ENCODE results near the gene HELZ2.

Gene HELZ2

GRCh38 chr20:63553933-63554290 is 20.1 kb downstream of the HELZ2 start, which contains the start of gene FNDC11:
Gene FNDC11 (plus strand): TSS chr20:63554159. CDS start chr20:63555664, 1,505 bp downstream.
- Histone ChIP-seq H3K27ac (replicated peaks) (no peak within 1 kb of the TSS), H3K4me3 (replicated peaks; ENCODE audit: insufficient read depth, low read length) (no peak within 1 kb of the TSS), H3K27me3 (ENCODE audit: insufficient read depth, poor library complexity, severe bottlenecking) (peaks cover 49% of the 10 kb centered on the region)
- TF ChIP-seq CTCF (IDR thresholded peaks at IDR 0.05; ENCODE audit: insufficient read depth, low read length) (no peak), SPI1 (IDR thresholded peaks at IDR 0.05; ENCODE audit: borderline replicate concordance, low read depth) (no peak), POLR2AphosphoS5 (IDR thresholded peaks at IDR 0.05; ENCODE audit: low read depth) (no peak), GABPA (IDR thresholded peaks at IDR 0.05; ENCODE audit: low read depth) (no peak)
- TF ChIP-seq, protein P1, sequence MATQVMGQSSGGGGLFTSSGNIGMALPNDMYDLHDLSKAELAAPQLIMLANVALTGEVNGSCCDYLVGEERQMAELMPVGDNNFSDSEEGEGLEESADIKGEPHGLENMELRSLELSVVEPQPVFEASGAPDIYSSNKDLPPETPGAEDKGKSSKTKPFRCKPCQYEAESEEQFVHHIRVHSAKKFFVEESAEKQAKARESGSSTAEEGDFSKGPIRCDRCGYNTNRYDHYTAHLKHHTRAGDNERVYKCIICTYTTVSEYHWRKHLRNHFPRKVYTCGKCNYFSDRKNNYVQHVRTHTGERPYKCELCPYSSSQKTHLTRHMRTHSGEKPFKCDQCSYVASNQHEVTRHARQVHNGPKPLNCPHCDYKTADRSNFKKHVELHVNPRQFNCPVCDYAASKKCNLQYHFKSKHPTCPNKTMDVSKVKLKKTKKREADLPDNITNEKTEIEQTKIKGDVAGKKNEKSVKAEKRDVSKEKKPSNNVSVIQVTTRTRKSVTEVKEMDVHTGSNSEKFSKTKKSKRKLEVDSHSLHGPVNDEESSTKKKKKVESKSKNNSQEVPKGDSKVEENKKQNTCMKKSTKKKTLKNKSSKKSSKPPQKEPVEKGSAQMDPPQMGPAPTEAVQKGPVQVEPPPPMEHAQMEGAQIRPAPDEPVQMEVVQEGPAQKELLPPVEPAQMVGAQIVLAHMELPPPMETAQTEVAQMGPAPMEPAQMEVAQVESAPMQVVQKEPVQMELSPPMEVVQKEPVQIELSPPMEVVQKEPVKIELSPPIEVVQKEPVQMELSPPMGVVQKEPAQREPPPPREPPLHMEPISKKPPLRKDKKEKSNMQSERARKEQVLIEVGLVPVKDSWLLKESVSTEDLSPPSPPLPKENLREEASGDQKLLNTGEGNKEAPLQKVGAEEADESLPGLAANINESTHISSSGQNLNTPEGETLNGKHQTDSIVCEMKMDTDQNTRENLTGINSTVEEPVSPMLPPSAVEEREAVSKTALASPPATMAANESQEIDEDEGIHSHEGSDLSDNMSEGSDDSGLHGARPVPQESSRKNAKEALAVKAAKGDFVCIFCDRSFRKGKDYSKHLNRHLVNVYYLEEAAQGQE (IDR thresholded peaks at IDR 0.05; ENCODE audit: insufficient replicate concordance, low read depth) = no peak
- DNase-seq (ENCODE audit: low read depth in 1 of 2, low spot score in 1 of 2) = no peak

GRCh38 chr20:63553251-63553932 is 20.6 kb downstream of the HELZ2 start:
- TF ChIP-seq SPI1 (IDR thresholded peaks at IDR 0.05; ENCODE audit: borderline replicate concordance, low read depth) = no peak
- TF ChIP-seq POLR2AphosphoS5 (IDR thresholded peaks at IDR 0.05; ENCODE audit: low read depth) = no peak
- no peak for TF ChIP-seq GABPA (IDR thresholded peaks at IDR 0.05; ENCODE audit: low read depth)
- no peak for TF ChIP-seq CTCF (IDR thresholded peaks at IDR 0.05; ENCODE audit: insufficient read depth, low read length)
- TF ChIP-seq, protein P1 (IDR thresholded peaks at IDR 0.05; ENCODE audit: insufficient replicate concordance, low read depth) = no peak
- Histone ChIP-seq H3K27me3 (ENCODE audit: insufficient read depth, poor library complexity, severe bottlenecking) (peaks cover 54% of the 10 kb centered on the region), H3K27ac (replicated peaks) (no peak overlapping the region), H3K4me3 (replicated peaks; ENCODE audit: insufficient read depth, low read length) (no peak overlapping the region)
- peak in 1 of 2 experiments; percentile 30 for DNase-seq (ENCODE audit: low read depth in 1 of 2, low spot score in 1 of 2)

DNA sequence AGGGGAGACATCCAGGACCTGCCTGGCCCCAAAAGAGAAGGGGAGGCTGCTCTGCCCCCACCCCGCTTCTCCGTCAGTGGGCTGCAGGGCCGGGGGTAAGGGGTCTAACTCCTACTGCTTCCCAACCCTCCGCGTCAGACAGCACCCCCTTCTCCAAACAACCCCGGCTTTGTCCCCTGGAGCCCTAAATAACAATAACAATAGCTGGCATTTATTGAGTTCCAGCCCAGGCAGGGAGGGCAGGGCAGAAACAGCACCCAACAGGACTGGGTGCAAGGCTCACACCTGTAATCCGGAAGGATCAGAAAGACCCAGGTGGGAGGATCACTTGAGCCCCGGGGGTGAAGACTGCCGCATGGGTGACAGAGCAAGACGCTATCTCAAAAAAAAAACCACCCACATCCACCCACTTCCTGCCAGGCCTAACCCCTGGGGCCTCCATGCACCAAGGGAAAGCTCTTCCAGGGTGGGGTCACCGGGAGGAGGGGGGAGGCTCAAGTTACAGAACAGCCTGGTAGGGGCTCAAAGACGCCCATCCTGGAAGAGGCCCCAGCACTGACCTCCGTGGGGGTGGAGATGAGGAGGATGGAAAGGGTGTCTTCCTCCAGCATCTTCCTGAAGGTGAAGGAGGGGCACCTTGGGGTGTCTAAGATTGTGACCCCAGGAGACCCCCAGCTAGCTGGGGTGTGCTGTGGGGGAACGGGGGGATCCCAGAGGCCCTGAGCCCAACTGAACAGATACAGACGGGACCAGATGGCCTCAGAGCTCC is 21.4 kb downstream of the HELZ2 start:
- DNase-seq (ENCODE audit: low read depth in 1 of 2, low spot score in 1 of 2) = no peak
- Histone ChIP-seq H3K4me3 (replicated peaks; ENCODE audit: insufficient read depth, low read length) (no peak overlapping the region), H3K27ac (replicated peaks) (no peak overlapping the region), H3K27me3 (ENCODE audit: insufficient read depth, poor library complexity, severe bottlenecking) (peaks cover 61% of the 10 kb centered on the region)
- TF ChIP-seq GABPA (IDR thresholded peaks at IDR 0.05; ENCODE audit: low read depth) (no peak), SPI1 (IDR thresholded peaks at IDR 0.05; ENCODE audit: borderline replicate concordance, low read depth) (no peak), POLR2AphosphoS5 (IDR thresholded peaks at IDR 0.05; ENCODE audit: low read depth) (no peak), CTCF (IDR thresholded peaks at IDR 0.05; ENCODE audit: insufficient read depth, low read length) (no peak)
- TF ChIP-seq, protein P1 (IDR thresholded peaks at IDR 0.05; ENCODE audit: insufficient replicate concordance, low read depth) = no peak
